ENCODE results near the gene MS4A8. TPM values are rescaled to one million over a fixed set of nuclear protein-coding genes. Genes with fewer than 3 reads are reported as not detected.

The MS4A8 gene
- total RNA-seq, 4 donors from 2014 or later: not detected

- TF ChIP-seq POLR2AphosphoS5 (IDR thresholded peaks at IDR 0.05): no peak
- TF ChIP-seq CTCF (IDR thresholded peaks at IDR 0.05): no peak
- no peak for TF ChIP-seq POLR2A (IDR thresholded peaks at IDR 0.05; ENCODE audit: low read depth)
- DNase-seq (ENCODE audit: extremely low spot score): no peak
- Histone ChIP-seq H3K4me1 (peaks cover 0 to 4% (median 0%) of the 10 kb centered on the region in 4 donors), H3K9me3 (no peaks in the 10 kb centered on the region), H3K36me3 (no peaks in the 10 kb centered on the region), H3K27me3 (peaks cover 0 to 42% (median 2%) of the 10 kb centered on the region in 4 donors), H3K27ac (replicated peaks in 1 of 4) (no peak overlapping the region), H3K4me3 (no peak overlapping the region)
- intact Hi-C loops (cut with DNase I): no loop called here
- WGBS: 62% methylated on average over 11 of the region's 11 CpGs
Measured at GRCh38 chr11:60762851-60763691, 63.7 kb downstream of the MS4A8 start.

- Histone ChIP-seq H3K27ac (replicated peaks in 1 of 4) (no peak overlapping the region), H3K4me3 (no peak overlapping the region), H3K36me3 (no peaks in the 10 kb centered on the region), H3K4me1 (peaks cover 0 to 4% (median 0%) of the 10 kb centered on the region in 4 donors), H3K9me3 (no peaks in the 10 kb centered on the region), H3K27me3 (peaks cover 0 to 47% (median 2%) of the 10 kb centered on the region in 4 donors)
- DNase-seq (ENCODE audit: extremely low spot score): no peak
- intact Hi-C loops (cut with DNase I): no loop called here
- WGBS: 93% methylated on average over 11 of the region's 11 CpGs
- TF ChIP-seq POLR2A (IDR thresholded peaks at IDR 0.05; ENCODE audit: low read depth): no peak
- no peak for TF ChIP-seq EP300 (IDR thresholded peaks at IDR 0.05)
- TF ChIP-seq POLR2AphosphoS5 (IDR thresholded peaks at IDR 0.05): no peak
- TF ChIP-seq CTCF (IDR thresholded peaks at IDR 0.05): no peak
Measured at GRCh38 chr11:60763692-60764369, 64.4 kb downstream of the MS4A8 start.

- no peaks in the 10 kb centered on the region for H3K9me3 ChIP-seq
- peaks cover 0 to 4% (median 0%) of the 10 kb centered on the region in 4 donors for H3K4me1 ChIP-seq
- intact Hi-C loops (cut with DNase I): no loop called here
- TF ChIP-seq CTCF (IDR thresholded peaks at IDR 0.05): no peak
- no peak for TF ChIP-seq POLR2AphosphoS5 (IDR thresholded peaks at IDR 0.05)
- TF ChIP-seq POLR2A (IDR thresholded peaks at IDR 0.05; ENCODE audit: low read depth): no peak
- TF ChIP-seq EP300 (IDR thresholded peaks at IDR 0.05): no peak
- no peaks in the 10 kb centered on the region for H3K36me3 ChIP-seq
- no peak overlapping the region for H3K27ac ChIP-seq (replicated peaks in 1 of 4)
- peaks cover 0 to 51% (median 2%) of the 10 kb centered on the region in 4 donors for H3K27me3 ChIP-seq
- whole genome bisulfite sequencing: 38% methylated on average over 1 of the region's 1 CpG
- DNase-seq (ENCODE audit: extremely low spot score): no peak
- no peak overlapping the region for H3K4me3 ChIP-seq
Measured at GRCh38 chr11:60764879-60765278, 65.5 kb downstream of the MS4A8 start.

- H3K27ac ChIP-seq (replicated peaks in 1 of 4): no peak overlapping the region
- H3K4me3 ChIP-seq: no peak overlapping the region
- intact Hi-C loops (cut with DNase I): no loop called here
- H3K36me3 ChIP-seq: no peaks in the 10 kb centered on the region
- H3K4me1 ChIP-seq: peaks cover 0 to 4% (median 0%) of the 10 kb centered on the region in 4 donors
- no peak for TF ChIP-seq POLR2A (IDR thresholded peaks at IDR 0.05; ENCODE audit: low read depth)
- no peak for TF ChIP-seq POLR2AphosphoS5 (IDR thresholded peaks at IDR 0.05)
- TF ChIP-seq CTCF (IDR thresholded peaks at IDR 0.05): no peak
- no peak for TF ChIP-seq EP300 (IDR thresholded peaks at IDR 0.05)
- peaks cover 0 to 53% (median 2%) of the 10 kb centered on the region in 4 donors for H3K27me3 ChIP-seq
- 92% methylated on average over 5 of the region's 5 CpGs for WGBS
- no peak for DNase-seq (ENCODE audit: extremely low spot score)
- no peaks in the 10 kb centered on the region for H3K9me3 ChIP-seq
Measured at GRCh38 chr11:60765355-60765754, 65.9 kb downstream of the MS4A8 start.

Other genes starting within 250 kb of the MS4A8 start
- under 1 TPM in 3 of 4 donors, not detected in 1; 0.13 to 0.99 (median 0.23) TPM for gene MS4A1, start 243.8 kb upstream of the MS4A8 start, total RNA-seq
- 1 to 10 TPM in 1 of 4 donors, not detected in 3; 1.8 TPM for gene MS4A12, start 206.8 kb upstream of the MS4A8 start, total RNA-seq
- gene MS4A13, start 184.2 kb upstream of the MS4A8 start, total RNA-seq: not detected
- not detected for gene MS4A18, start 25.1 kb downstream of the MS4A8 start, total RNA-seq
- under 1 TPM in 2 of 4 donors, not detected in 2; 0.40 to 0.52 TPM for gene MS4A15, start 57.3 kb downstream of the MS4A8 start, total RNA-seq
- gene MS4A10, start 85.7 kb downstream of the MS4A8 start, total RNA-seq: not detected
- gene CCDC86, start 142.5 kb downstream of the MS4A8 start, total RNA-seq: 10 to 100 TPM; 11.6 to 29.5 (median 21.8) TPM
- 1 to 10 TPM in 3 of 4 donors, under 1 TPM in 1; 0.33 to 2.9 (median 1.8) TPM for gene PTGDR2, start 156.3 kb downstream of the MS4A8 start, total RNA-seq
- under 1 TPM in 1 of 4 donors, not detected in 3; 0.26 TPM for gene ZP1, start 167.9 kb downstream of the MS4A8 start, total RNA-seq
- 10 to 100 TPM; 35.7 to 63.0 (median 57.1) TPM for gene PRPF19, start 207.0 kb downstream of the MS4A8 start, total RNA-seq
- gene TMEM109, start 214.5 kb downstream of the MS4A8 start, total RNA-seq: 100 to 1,000 TPM; 106 to 186 (median 138) TPM
- 1 to 10 TPM; 2.9 to 9.3 (median 6.8) TPM for gene TMEM132A, start 224.8 kb downstream of the MS4A8 start, total RNA-seq

Measured in esophagus muscularis mucosa (tissue), 4 donors.